ENCODE results near the gene NES.

- TF ChIP-seq GATA2 (IDR thresholded peaks at IDR 0.05; ENCODE audit: low read depth, low read length) (no peak), GATA3 (IDR thresholded peaks at IDR 0.05; ENCODE audit: low read depth, low read length) (no peak)
Measured at GRCh38 chr1:156677616-156678596, 699 bp upstream of the NES start.

All from SH-SY5Y (cell line).